ENCODE measurements around the gene RAB6D.
"Not testable (repeated sequence)": the region's sequence is repeated elsewhere in the genome, so short reads cannot be mapped to it uniquely, and the experiment has no call there.

The RAB6D gene

DNA sequence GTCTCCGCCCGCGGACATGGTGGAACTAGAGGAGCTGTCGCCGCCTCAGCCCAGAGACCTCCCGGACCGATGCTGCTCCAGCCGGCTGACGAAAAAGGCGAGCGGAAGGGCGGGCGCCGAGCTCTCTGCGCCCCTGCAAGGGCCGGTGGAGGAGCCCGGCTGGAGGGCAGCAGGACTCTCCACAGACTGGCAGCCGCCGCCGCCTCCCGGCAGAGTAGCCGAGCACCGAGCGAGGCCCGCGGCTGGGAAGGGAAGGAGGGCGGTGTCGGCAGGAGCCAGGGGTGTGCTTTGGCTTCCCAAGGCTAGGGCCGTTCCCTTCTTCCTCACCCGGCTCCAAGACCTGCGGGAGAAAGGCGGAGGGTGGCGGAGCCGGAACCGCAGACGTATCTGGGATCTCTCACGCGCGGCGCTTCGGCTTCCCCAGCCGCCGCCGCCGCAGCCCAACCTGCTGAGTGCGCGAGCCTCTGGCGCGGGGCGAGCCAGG is at the start of gene RAB6D:
Gene RAB6D, minus strand, starts transcription at position 466 of the 484 bp plus-strand sequence. Its CDS starts 448 bp downstream, at position 18.
- DNase-seq (ENCODE audit: low read depth), result not testable (repeated sequence)

DNA sequence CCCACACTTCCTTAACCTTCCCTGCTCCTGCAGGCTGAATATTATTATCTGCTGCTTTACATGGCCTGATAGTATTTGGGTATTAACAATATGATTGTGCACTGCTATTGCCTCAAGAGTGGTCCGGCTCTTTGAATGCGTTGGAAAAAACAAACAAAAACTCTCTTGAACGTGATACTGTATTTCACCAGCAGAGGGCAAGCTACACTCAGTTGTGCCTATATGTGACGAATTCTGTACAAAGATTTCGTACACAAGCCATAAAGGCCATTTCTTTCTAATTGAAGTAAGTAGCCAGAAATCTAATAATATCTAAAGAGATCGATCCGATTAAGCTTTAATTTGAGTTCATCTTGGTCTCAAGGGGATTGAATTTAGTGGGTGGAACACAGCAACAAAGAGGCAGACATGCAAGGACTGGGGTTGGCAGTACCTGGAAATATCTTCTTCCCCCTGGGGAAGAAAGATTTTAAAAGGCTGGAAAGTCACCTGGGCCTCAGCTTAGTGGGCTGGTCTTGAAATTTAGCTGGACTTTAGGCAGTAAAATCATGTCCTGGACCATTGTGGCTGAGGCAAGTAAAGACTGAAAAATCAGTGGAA is 49.3 kb upstream of the RAB6D start:
- no peak for DNase-seq (ENCODE audit: low read depth)

DNA sequence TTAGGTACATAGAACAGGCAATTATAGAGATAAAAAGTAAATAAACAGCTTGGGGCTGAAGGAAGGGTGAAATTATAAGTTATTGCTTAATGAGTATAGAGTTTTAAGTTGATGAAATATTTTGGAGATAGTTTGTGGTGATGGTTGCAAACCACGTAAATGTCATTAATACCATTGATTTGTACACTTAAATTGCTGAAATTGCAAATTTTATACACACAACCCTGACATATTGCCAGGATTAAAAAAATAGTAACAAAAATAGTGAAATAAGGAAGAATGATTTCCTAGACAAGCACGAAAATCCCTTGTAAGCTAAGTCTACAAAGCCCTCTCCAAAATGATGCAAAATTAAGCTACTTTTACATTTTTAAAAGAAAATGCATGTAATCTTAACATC is 46.2 kb upstream of the RAB6D start:
- DNase-seq (ENCODE audit: low read depth), result no peak

DNA sequence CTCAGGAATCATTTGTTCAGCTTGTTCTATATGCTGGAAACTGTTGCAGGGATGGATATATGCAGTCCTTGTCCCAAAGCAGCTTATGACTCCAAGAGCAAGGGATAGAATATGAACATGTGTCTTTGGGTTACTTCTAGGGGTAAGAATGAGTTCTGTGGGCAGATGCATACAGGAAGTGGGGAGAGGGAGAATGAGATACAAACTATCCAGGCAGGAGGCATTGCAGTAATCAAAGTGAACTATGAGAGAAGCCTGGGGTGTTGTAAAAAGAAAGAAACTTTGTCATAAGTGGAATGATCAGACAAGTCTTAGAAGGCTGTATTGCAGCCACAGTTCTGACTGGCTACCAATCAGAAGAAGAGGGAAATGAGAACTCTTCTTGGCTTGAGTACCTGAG is 44.8 kb upstream of the RAB6D start:
- DNase-seq (ENCODE audit: low read depth), result no peak

DNA sequence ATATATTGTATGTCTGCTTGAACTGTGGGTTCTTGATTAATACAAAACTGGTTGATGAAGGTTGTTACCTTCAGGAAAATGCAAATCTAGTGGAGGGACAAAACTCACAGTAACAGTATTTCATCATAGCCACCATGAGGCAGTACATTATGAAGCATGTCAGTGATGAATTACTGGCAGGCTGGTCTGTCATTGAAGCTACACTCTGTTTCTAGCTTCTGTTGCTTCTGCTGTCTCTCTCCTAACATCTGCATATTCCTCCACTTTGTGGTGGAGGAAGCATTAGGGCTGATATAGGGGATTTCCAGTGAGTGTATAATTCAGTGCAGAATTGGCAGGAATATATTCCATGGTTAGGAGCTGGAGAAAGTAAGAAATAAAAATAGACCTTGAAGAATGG is 44.2 kb upstream of the RAB6D start:
- no peak for DNase-seq (ENCODE audit: low read depth)

DNA sequence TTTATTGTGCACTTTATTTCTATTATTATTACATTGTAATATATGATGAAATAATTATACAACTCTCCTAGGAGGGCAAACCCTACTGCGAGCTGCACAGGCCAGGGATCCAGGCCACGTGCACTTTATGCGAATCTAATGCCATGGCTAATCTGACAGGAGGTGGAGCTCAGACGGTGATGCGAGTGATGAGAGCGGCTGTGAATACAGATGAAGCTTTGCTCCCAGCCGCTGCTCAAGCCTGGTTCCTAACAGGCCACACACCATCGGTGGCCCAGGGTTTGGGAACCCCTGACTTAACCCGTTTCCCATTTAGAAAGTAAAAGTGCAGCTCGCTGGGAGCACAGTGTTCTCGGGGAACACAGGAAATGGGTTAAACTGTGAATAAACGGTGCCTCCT is 40.8 kb upstream of the RAB6D start:
- DNase-seq (ENCODE audit: low read depth), result no peak

DNA sequence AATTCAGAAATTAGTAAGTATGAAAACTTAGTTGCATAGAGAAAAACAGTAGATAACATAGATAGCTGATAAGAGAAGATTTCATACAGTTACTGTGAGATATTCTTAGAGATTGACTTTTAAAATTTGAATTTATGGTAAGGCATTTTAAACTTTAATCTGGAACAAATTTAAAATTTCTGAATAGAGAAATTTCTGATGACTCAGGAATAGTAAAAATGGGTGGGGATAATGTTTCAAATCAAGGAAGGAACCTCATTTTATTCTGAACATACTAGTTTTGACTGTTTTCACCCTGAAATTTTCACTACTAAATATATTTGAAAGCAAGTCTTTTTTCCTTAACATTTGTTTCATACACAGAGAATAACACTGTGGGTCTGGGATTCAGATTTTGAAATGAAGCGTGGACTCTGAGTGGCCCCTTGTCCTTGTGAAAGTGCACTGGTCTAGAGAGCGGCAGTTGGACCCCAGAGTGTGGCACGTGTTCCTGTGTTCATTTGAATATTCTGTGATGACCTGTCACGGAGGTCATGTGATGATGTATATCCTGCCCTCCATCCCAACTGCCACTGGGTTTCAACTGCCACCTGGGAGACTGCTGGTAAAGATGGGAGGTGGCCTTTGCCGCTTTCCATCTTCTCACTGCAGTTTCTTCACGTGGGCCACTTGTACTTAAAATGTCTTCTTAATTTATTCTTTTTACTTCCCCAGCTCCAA is 38.5 kb upstream of the RAB6D start:
- no peak for DNase-seq (ENCODE audit: low read depth)

DNA sequence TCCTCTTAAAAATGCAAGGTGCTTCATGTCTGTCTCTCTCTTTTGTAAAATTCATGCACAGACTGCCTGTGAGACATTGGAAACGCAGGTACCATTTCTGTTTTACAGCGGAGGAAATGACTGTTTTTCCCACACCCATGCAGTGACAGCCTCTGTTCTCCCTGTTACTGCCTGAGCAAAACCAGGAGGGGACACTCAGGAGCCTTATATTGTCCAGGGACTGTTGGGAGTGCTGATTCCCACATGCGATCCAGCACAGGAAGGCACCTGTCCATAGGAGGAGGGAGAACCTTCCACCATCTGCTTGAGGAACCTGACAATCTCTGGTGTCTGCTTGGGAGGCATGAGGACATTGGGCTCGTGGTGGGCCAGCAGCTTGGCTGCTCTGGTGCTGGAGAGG is 36.9 kb upstream of the RAB6D start:
- no peak for DNase-seq (ENCODE audit: low read depth)

DNA sequence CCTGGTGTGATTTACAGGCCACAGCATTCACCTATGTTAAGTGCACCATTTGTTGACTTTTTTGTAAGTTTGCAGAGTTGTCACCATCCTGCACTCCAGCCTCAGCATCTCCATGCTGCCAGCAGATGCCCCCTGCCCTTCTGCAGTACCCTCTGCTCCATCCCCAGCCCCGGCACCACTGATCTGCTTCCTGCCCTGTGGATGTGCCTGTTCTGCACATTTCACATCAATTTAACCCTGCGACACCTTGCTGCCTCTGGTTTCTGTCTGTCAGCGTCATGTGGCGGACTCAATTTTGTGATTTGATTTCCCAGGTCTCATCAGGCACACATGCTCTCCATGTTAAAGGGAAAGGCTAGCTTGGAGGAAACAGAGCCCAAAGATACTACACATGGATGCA is 36.5 kb upstream of the RAB6D start:
- DNase-seq (ENCODE audit: low read depth), result not testable (repeated sequence)

DNA sequence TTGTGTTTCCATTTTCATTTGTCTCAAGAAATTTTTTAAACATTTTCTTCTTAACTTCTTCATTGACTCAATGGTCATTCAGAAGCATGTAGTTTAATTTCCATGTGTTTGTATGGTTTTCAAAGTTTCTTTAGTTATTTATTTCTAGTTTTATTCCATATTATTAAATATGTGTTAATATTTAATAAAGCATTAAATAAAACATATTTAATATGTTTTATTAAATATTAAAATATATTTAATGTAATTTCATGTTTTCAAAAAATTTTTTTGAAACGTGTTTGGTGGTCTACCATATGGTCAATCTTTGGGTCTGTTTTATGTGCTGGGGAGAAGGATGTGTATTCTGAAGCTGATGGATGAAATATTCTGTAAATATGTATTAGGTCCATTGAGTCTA is 32.2 kb upstream of the RAB6D start:
- not testable (repeated sequence) for DNase-seq (ENCODE audit: low read depth)

DNA sequence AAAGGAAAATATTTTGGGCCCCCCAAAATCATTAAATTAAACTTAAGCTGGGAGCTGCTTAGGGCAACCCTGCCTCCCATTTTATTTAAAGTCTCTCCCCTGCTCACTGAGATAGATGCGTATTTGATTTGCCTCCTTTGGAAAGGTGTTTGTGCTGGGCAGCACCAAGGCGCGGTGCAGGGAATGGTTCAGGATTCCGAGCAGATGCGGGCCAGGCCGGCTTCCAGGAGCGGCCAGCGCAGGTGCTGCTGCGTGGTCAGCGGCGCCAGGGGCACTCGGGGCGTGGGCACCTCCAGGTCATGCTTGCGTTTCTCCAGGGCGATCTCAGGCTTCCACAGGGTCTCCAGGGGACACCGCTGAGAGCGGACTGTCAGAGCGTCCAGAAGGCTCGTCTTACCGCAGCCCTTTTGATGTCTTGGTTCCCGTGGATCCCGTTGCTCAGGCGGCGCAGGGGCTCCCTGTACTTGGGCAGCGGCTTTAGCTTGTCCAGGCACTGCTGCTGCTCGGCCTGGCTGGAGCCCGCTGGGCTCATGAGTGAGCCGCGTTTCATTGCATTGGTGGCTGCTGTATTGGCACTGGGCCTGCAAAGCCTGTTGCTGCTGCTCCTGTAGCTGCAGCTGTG is 31.2 kb upstream of the RAB6D start:
- DNase-seq (ENCODE audit: low read depth), result not testable (repeated sequence)

DNA sequence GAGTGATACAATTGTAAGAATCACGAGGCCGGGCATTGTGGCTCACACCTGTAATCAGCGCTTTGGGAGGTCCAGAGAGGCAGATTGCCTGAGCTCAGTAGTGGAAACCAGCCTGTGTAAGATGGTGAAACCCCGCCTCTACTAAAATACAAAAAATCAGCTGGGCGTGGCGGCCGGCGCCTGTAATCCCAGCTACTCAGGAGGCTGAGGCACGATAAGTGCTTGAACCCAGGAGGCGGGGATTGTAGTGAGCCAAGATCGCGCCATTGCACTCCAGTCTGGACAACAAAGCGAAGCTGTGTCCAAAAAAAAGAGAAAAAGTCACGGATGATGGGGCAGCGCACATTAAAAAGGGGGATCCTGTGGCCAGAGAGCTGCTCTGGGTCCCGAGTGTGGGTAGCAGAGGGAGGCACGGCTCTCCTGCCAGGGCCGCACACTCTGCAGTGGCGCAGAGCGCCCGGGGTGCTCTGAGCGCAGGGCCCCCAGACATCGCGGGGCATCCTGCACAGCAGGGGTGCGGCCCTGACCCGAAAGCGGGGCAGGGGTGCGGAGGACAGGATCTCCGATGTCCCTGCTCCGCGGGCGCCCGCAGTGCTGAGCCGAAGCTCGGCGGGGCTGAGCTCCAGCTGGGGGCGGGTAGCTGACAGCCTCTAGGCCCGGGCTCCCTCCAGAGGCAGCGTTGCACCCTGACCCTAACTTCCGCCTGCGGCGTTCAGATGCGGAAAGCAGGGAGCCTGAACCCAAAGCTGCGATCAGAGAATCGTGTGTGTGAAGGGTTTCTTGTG is 30.4 kb upstream of the RAB6D start:
- DNase-seq (ENCODE audit: low read depth), result no peak

DNA sequence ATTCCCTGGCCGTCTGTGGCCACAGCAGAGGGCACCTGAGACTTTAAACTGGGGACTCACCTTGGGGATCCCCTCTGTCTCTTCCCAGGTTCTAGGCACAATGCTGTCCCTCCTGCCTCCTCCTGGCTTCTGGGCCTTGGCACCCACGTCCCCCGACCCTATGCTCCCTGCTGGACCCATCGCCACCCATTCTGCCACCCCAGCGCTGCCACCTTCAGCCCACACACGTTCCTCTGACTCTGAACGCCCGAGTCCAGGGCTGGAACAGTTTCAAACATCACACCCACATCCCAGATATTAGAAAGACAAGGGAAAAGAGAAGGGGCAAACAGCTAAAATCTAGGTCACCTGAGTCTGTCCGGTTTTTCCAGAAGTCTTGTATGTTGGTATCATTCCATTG is 28.0 kb upstream of the RAB6D start:
- DNase-seq (ENCODE audit: low read depth), result not testable (repeated sequence)

DNA sequence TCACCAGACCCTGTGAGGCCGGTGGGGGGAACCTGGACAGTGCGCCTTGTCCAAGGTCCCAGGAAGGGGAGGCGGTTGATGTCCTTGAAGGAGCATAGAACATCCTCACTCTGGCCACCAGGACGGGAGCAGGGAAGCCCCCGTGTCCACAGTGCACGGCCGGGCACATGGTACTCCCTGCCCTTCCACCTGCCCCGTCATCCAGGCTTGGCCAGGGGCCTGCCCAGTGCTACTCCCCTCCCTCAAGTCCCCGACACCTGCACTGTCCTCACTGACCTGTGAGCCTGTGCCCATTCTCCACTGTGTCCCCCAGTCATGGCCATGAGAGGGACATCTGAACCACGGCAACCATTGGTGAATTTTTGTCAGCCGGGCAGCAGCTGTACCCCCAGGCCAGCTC is 27.5 kb upstream of the RAB6D start:
- not testable (repeated sequence) for DNase-seq (ENCODE audit: low read depth)

DNA sequence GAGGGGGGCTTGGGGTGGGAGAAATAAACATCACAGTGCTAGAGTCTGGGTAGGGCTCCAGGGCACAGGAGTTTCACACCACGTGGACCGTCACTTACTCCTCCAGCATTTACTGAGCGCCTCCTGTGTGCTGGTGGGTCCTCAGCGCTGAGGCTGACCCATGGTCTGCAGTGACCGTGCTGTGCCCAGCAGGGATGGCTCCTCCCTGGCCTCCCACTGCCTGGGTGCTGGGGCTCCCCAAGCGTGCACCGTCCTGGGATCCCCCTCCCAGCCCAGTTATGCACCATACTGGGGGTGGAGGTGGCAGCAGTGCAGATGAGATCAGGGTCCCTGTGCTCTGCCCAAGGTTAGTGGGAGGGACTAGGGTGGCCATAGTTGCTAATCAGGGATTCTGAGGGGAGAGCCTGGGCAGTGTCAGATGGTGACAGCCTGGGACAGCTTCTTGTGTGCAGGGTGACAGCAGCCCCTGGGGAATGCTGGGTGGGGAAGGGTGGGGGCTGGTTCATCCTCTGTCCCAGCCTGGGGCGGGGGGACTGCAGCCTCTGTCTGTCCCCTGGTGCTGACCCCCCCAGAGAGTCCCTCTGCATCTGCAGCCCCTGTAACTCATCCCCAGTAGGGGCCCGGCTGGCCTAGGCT is 26.6 kb upstream of the RAB6D start:
- DNase-seq (ENCODE audit: low read depth), result not testable (repeated sequence)

DNA sequence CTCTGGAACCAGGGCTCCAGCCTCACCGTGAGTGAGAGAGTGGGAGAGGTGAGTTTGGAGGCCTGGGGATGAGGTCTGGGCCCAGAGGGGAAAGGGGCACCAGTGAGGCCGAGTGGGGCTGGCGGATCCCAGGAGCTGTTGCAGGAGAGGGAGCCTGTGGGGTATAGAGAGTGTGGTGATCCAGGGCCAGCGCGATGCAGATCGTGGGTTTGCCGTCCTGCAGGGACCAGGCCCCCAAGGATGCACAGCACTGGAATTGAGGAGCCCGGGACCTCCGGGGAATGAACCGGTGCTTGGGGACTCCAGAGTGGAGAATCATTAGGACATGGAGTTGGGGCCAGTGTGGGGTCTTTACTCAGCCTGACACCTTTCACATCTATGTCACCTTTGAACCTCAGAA is 25.7 kb upstream of the RAB6D start:
- DNase-seq (ENCODE audit: low read depth), result no peak

DNA sequence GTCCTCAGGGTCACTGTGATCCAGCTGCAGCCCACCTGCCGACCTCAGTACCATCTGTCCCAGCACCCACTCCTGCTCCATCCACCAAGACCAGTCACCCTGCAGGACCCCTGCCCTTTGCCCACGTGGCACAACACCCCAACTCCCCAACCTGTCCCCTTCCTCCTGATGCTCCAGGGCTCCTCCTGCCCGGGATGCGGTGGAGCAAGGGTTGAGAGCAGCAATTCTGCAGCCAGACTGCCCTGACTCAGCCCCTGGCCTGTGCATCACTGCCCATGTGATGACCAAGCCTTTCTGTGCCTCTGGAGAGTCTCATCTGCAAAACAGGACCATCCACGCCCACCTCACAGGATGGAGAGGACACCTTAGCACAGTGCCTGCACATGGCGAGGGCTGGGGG is 24.9 kb upstream of the RAB6D start:
- not testable (repeated sequence) for DNase-seq (ENCODE audit: low read depth)

DNA sequence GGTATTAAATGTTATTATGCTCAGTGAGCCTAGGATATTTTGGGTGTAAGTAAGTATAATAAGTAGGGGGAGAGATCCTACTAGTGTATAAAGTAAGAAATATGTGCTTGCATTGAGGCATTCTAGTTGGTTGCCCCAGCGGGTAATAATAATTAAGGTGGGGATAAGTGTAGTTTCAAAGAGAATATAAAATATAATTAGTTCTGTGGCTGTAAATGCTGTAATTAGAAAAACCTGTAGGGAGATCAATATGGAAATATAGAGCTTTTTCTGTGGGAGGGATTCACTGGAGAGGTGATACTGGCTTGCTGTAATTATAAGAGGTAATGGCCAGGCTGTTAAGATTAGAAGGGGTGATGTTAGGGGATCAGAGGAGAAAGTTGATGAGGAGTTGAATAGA is 9.1 kb upstream of the RAB6D start:
- DNase-seq (ENCODE audit: low read depth), result not testable (repeated sequence)

DNA sequence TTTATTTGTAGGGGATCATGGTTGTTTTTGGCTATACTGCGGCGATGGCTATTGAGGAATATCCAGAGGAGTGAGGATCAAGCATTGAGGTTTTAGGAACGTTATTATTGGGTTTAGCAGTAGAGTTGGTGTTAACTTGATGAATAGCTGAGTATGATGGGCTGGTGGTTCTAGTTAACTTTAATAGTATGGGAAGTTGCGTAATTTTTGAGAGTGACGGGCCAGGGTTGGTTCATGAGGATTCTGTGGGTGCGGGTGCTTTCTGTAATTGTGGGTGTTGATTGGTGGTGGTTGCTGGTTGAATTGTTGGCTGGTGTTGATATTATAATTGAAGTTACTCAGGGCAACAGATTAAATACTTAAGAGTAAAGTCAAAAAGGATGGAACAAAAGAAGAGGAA is 6.0 kb upstream of the RAB6D start:
- no peak for DNase-seq (ENCODE audit: low read depth)

DNA sequence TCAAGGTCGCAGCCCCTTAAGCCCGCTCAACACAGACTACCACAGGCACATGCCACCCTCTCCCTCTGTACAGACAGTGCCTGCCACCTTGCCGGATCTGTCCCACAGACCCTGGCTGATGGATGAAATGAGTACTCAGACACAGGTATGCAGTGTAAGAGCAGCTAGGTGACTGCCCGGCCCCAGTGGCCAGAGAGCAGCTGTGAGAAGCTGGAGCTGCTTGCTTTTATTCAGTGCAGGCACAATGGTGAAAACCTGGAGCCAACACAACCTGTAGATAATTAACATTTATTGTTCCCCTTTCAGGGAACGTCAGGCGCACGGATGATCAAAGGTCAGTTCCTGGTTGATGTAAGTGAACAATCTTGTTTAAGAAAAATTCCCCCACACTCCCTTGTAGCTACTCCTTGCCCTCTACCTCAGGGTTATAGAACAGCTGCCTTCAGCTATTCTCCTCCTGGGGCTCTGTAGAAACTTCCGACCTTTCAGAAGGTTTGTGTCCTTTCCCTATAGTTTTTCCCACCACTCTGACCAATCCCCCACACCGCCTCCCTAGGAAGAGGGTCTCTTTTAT is 4.6 kb upstream of the RAB6D start:
- not testable (repeated sequence) for DNase-seq (ENCODE audit: low read depth)

DNA sequence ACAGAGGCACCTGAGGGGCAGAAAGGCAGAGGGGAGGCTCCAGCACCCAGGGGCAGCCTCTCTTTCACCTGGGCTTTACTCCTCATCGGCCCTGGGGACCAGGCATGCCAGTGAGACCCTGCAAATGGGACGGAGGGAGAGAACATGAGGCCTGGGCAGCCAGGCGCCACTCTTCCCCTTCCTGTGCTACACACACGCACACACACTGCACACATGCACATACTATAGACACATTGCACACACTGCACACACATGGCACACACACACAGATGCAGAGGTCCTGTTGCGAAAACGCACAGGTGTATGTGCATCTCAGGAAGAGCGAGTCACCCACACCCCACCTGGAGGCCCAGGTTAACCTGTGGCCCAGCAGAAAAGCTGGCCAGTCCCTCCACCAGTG is 3.4 kb upstream of the RAB6D start:
- DNase-seq (ENCODE audit: low read depth), result no peak

DNA sequence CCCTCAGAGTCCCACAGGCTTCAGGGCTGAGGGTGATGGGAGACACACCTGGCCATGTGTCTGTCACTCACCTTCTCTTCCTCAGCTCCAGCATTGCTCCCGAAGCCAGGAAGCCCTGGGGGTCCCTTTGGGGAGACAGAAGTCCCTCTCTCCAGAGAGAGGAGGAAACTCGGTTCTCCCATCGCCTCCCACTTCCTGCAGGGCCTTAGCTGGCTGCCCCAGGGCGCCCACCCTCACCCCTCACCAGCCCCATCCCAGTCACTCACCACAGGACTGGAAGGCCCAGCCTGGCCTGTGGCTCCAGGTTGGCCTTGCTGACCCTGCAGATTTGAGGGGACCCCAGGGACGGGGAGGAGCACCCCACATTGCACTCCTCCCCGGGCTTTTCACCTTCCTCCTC is 2.7 kb upstream of the RAB6D start:
- no peak for DNase-seq (ENCODE audit: low read depth)

Measured in stimulated activated CD8-positive, alpha-beta memory T cell treated with anti-CD3 and anti-CD28 coated beads, Interleukin-15, amount 100 ng/mL, for 24 hours (primary cell).